NCI-H82 (cell line): ENCODE data around the gene ESPN.

Experiments used
- DNase-seq: peaks from one replicate; lab custom pipeline; 2025; lab: John Stamatoyannopoulos, UW

ESPN gene

DNA sequence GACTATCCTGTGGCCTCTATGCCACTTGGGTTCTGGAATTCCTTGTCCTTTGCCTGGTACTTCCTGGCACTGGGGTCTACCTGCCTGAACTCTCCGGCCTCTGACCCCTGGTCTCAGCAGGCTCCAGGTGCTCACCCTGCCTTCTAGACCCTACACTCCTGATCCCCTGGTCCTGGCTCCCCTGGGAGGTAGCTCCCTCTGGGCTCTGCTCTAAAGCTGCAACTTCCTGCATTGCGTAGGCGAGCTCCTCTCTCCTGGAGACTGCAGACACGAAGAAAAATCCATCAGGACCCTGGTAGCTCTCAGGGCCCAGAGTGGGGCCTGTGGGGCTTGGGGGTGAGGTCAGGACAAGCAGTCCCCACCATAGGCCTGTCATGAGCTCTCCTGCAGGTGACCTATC lies 74.7 kb downstream of the ESPN start:
- DNase-seq = no peak

DNA sequence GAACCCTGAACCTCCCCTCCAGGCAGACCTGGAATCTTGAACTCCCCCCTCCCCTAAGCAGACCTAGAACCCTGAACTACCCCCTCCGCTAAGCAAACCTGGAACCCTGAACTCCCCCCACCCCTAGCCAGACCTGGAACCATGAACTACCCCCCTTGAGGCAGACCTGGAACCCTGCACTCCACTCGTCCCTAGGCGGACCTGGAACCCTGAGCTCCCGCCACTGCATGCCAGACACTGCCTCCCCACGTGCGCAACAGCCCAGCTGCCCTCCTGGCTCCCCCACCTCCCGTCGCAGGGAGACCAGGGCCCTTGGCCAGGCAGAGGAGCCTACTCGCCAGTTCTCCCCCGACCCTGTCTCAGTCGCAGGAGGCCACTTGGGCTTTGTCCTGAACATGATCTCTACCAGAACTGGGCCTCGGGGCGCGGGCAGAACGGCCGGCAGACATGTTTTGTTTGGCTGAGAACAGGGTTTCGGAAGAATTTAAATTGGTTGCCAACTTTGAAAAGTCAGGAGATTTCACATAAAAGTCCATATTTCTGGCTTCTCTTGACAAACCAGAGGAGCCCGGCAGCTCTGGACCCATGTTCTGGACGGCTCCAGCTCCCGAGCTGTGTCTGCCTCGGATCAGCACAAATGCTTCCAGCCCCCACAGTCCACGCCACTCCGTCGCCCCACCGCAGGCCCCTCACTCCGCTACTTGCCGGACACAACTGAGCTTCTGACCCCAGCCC lies 76.1 kb downstream of the ESPN start:
- DNase-seq = no peak

DNA sequence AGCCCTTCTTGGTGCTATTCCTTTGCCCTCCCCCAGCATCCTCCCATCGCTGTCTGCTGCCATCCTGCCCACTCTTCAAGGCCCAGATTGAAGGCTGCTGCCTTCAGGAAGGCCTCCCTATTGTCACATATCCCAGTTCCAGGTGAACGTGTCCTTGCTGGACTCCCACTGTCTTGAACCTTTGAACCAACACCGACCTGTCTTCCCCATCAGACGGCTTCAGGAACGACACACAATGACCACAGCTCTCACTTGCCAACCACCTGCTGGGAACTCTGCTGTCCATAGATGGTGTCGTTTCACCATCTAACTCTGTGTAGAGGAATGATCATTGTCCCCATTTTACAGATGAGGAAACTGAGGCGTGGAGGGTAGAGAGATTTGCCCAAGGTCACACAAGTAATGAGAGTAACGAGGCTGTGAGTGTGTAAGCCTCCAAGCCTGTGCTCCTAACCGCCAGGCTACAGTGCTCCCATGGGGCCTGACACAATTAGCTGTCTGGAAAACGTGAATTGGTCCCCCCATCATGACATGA lies 76.8 kb downstream of the ESPN start:
- DNase-seq = no peak

DNA sequence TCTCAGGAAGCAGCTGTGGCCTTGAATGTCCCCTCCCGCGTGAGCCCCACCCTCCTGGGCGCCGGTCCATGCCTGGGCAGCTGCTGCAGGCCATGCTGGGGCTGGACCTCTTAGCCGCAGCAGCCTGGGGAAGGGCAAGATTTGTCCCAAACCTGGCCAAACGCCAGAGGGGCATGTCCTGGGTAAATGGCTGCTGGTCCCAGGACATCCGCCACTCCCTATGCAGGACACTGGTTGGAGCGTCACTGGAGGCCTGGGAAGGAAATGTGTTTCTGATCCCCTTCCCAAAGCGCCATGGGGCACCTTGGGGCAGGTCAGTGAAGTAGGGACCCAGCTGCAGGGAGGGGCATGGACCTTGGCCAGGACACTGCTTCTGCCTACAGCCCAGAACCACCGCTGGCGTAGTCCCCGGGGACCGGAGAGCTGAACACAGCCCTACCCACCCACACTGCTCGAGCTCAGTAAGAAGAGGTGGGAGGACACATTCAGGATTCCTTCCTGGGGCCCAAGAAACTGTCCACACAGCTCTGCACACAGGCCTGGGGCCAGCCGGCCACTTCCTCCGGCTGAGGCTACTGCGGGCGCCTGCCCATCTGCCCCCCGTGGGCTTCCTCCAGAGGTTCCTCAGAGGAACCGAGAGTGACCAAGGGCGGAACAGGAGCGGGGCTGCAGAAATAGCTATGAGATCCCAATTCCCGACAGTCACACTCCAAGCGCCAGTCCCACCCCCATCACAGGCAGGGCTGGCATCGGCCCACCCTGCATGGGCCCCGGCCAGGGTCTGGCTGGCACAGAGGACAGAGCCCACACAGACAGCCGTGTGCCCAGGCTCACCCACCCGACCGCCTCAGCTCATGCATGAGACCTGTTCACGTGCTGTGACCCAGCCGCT lies 77.7 kb downstream of the ESPN start:
- no peak for DNase-seq

DNA sequence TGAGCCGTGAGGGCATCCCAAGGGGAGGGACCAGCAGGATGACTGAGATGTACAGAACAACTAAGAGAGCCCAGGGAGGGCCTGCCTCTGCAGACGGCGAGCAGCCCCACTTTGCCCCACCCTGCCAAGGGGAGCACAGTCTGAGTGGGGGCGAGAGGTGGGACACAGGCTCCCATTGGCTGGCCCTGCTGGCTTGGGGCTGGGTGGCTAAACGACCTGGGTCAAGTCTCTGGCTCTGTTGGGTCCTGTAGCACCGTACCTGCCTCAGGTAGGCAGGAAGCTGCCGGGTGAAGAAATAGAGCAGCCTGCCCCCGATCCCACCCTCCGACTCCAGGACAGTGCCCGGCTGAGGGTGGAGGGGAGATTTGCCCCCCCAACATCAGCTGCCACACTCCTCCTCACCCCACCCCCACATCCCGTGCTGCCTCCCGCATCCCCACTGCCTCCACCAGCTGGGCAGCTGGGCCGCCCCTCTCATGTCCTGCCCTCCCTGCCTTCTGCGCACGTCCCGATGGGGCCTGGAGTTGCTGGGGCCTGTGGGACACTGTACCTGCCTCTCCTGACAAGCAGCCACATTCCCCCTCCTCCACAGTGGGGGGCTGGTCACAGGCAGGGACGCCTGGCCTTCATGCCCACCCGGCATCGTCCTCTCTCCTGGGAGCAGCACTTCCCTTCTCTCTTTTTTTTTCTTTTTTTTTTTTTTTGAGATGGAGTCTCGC lies 79.5 kb downstream of the ESPN start:
- no peak for DNase-seq

DNA sequence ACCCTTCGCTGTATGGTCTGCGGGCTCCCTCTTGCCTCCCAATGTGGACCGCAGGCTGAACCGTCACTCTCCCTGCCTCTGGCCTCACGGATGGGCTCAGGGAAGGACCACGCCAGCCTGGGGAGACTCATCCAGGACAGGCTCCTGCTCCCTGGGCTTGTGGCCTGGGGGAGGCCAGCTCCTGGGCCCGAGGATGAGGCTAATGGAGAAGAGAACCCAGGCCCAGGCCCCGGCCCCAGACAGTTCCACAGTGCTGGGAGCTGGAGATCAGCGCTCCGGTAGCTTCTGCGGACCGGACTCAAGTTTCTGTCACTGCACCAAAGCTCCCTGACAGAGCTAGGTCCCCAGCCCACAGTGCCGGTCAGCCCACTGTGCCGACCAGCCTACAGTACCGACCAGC lies 80.3 kb downstream of the ESPN start:
- DNase-seq = no peak

DNA sequence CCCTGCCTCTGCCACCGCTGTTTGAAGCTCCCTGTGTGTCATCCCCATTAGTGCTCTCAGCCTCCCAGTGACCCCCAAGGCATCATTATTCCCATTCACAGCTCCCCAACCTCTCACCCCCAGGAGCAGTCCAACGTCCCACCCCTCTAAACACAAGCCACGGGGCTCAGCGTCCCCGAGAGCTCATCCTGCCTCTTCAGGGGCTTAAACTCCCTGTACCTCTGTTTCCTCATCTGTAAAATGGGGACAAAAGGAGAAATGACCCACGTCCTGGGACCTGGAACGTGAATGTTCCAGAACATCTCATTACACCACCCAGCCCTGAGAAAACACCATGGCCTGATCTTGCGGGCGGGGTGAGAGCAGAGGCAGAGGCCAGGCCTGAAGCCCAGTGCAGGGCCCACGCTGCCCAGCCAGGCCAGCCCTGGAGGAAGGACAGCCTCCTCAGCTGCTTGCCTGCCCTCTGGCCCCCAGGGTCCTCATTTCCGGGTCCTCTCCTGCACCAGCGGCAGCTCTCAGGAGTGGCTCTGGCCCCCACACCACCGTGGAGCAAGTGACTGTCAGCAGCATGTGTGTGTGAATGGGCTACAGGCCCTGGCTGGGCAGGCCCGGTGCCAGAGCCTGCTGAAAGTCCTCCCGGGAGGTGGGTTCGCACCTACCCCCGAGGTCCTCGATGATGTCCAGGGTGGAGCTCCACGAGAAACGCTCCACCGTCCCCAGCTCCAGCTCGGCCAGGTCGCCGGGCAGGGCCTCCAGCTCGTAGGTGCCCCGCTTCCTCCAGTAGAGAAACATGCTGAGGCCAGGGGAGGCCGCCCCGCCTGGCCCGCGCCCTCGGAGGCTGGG lies 81.0 kb downstream of the ESPN start:
- no peak for DNase-seq

DNA sequence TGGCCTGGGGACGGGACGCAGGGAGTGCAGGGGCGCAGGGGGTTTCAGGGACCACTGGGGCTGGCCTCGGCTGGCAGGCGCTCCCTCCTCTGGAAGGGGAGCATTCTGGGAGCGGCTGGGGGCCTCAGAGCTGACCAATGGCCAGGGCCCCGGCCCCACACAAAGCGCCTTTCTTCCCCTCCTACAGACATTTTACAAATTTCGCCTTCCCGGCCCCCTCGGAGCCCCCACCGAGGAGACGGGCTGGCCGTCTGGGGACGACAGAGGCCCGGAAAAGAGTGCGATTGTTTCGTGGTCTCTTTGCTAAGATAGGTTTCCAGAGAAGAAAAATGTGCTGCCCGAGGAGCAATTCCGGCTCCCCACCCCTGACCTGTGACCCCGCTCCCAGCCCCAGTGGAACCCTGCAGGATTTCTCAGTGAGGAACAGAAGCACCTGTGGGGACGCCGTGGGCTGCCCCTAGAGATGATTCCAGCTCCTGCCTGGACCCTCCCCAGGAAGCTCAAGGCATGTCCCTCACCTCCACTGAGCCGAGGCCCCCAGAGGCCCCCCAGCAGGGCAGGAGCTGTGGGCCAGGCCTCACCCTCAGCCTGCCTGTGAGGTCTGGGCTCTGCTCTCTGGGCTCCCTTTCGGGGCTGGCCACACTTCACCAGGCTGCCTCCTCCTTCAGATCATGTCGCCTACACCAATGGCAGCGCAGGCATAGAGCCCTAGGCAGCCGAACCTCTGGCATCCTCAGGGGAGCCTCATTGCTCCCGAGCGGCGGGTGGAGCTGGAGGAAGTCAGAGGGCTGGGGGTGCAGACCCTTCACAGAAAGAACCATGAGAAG lies 81.8 kb downstream of the ESPN start:
- DNase-seq = no peak

DNA sequence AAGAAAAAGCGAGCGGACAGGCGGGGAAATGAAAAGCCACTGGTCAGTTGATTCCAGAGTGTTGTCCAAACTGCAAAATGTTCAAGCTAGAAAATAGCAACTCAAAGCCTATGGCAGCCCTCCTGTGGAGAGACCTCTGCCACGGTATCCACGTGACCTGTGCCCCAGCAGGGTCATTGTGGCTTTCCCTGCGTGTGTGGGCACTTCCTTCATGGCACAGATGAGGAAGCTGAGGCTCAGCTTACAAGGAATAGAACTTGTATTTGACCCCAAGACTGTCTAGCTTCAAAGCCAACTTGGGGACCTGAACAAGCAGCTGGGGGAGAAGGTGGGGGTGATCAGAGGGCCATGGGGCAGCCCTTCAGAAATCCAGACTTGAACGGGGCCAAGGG lies 82.5 kb downstream of the ESPN start:
- no peak for DNase-seq

DNA sequence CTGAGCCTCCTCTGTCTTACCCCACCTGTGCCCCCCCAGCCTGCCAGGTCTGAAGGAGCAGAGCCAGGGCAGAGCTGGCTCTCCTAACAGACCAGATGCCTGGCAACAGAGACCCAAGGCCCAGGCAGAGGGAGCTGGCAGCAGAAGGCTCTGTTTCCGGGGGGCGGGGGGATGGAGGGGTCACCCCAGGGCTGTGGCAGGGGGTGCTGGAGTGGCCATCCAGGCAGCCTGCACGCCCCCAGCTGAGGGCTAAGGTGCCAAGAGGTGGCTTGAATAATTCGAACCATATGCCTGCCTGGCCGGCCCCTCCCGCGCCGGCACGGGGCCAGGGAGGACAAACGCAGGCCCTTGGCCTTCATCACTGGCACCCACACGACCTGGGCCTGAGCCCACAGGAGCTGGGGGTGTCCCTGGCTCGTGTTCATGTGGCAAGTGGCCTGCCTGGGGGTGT lies 82.9 kb downstream of the ESPN start:
- DNase-seq = no peak

DNA sequence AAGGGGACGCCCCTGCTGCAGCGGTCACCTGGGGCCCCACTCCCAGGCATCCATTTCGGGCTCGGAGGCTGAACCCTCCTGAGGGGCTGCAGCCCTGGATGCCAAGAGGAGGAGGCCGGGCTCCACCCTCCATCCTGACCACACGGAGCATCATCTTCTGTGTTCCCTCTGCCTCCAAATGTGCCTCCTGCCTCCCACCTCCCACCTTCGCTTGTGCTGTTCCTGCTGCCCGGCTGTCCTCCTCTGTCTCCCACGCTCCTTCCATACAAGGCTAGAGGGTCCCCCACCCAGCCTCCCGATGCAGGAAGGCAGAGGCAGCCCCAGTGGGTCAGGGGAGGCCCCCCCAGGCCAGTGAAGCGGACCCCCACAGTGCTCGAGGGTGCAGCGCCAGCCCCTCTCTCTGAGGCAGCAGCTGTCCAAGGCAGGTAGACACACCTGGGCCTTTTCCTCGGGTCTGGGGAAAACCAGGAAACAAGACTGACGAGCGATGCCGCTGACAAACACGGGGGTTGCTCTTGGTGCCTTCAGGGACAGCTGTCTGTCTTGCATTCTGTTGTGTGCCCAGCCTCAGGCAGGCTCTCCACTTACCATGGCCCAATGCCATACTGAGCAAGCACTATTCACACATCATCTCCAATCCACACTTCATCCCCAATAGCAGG lies 83.7 kb downstream of the ESPN start:
- DNase-seq = no peak

DNA sequence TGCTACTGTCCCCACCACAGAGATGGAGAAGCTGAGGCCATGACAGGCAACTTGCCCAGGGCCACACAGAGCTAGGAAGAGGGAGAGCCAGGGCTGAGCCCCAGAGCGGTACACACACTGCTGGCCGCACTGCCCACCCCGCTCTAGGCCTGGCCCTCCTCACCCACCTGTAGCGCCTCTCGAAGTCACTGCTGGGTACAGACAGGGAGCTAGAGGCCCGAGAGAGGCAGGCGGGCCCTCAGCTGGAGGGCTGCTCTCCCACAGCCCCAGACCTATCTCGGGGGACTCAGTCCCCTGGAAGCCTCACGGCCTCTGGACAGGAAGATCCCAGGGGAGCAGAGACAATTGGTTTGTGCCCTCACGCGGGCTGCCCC lies 84.2 kb downstream of the ESPN start:
- DNase-seq = no peak

DNA sequence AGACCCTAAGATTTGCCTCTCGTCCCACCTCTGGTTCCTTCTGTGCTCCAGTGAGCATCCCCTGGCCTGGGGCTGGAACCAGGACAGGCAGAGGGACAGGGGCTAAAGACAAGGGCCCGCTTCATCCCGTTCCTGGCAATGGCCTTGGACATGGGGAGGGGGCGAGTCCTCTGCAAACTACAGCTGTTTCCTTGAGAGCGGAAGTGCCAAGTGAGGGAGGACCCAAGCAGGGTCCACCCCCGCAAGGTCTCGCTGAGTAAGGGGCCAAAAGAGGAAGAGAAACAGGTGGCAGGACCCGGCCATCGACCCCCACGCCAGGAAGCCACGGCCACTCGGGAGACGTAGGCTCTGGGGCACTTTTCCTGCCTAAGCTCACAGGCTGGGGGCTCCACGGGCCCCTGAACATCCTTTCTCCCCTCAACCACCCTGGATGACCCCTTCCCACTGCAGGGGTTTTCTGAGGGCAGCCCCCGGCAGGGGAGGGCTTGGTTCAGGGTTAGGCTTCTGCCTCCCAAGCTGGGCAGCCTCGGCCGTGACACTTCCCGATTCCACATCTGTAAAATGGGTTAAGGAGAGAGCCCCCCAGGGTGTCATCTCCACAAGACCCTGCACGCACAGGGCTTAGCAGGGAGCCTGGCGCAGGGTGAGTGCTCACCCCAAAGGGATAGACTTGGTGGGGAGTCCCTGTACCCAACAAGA lies 84.8 kb downstream of the ESPN start:
- no peak for DNase-seq

DNA sequence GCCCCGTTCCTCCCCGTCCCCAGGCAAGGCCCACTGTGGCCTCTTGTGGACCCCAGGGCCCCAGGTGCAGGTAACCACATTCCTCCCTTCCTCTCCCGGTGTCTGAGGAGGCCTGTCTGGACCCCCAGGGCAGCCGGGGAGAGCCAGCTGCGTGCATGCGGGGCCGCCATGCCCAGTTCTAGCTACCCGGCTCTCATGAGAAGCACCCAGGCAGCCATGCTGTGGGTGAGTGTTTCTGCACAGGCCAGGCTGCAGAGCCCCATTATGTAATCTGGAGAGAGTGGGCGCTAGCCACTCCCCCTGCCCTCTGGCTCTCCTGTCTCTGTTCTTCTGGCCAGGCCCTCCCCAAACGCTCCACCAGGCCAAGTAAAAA lies 85.3 kb downstream of the ESPN start:
- DNase-seq = no peak

DNA sequence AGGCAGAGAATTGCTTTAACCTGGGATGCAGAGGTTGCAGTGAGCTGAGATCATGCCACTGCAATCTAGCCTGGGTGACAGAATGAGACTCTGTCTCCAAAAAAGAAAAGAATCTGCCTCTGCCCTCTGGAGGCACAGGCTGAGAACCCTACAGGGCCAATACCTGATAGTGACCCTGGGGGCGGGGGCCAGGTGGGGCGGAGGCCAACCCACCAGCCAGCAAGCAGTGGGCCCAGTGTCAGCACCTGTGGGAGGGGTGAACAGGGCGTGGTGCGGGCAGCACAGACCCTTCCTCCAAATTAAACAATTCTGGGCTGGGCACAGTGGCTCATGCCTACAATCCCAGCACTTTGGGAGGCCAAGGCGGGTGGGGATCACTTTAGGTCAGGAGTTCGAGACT lies 85.9 kb downstream of the ESPN start:
- DNase-seq = no peak
